Measurements from ENCODE around the gene VPS52.

VPS52 gene

DNA sequence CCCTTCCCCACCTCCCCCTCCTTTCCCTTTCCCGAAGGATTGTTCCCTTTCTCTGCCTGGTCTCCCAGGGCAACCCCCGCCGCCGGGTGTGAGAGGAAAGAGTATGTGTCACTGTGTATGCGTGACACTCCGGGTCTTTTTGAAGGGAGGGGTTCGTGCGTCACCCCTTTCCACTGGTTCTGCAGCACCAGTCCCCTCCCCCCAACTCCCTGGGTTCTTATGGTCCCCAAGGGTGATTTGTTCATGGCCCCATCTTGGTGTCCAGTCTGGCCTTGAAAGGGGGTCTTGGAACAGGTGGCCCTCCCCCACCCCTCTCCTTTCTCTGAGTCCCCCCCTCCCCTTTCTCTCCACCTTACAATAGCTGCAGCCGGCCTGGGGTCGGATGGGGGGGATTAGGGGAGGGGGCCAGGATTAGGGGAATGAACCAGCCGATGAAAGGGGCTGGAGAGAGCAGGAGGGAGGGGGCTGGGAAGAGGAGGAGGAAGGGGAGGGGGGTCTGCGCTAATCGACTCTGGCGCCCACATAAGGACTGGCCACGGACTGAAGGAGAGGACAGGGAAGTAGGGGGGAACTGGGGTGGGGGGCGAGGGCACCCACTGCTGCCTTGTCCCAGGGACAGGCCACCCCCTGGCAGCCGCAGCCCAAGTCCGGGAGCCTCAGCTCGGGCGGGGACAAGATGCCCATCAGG is 64.7 kb downstream of the VPS52 start:
- TF ChIP-seq, protein P1, sequence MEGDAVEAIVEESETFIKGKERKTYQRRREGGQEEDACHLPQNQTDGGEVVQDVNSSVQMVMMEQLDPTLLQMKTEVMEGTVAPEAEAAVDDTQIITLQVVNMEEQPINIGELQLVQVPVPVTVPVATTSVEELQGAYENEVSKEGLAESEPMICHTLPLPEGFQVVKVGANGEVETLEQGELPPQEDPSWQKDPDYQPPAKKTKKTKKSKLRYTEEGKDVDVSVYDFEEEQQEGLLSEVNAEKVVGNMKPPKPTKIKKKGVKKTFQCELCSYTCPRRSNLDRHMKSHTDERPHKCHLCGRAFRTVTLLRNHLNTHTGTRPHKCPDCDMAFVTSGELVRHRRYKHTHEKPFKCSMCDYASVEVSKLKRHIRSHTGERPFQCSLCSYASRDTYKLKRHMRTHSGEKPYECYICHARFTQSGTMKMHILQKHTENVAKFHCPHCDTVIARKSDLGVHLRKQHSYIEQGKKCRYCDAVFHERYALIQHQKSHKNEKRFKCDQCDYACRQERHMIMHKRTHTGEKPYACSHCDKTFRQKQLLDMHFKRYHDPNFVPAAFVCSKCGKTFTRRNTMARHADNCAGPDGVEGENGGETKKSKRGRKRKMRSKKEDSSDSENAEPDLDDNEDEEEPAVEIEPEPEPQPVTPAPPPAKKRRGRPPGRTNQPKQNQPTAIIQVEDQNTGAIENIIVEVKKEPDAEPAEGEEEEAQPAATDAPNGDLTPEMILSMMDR (IDR thresholded peaks at IDR 0.05; ENCODE audit: low read depth, low read length) = no peak
- peak in 1 of 2 donors; percentile 60 for DNase-seq (ENCODE audit: low read depth in 2 of 2)
- H3K4me3 ChIP-seq (replicated peaks in 1 of 2; ENCODE audit: low read depth in 2 of 2, low read length in 2 of 2) = peak overlapping the region; percentile 83 to 89

DNA sequence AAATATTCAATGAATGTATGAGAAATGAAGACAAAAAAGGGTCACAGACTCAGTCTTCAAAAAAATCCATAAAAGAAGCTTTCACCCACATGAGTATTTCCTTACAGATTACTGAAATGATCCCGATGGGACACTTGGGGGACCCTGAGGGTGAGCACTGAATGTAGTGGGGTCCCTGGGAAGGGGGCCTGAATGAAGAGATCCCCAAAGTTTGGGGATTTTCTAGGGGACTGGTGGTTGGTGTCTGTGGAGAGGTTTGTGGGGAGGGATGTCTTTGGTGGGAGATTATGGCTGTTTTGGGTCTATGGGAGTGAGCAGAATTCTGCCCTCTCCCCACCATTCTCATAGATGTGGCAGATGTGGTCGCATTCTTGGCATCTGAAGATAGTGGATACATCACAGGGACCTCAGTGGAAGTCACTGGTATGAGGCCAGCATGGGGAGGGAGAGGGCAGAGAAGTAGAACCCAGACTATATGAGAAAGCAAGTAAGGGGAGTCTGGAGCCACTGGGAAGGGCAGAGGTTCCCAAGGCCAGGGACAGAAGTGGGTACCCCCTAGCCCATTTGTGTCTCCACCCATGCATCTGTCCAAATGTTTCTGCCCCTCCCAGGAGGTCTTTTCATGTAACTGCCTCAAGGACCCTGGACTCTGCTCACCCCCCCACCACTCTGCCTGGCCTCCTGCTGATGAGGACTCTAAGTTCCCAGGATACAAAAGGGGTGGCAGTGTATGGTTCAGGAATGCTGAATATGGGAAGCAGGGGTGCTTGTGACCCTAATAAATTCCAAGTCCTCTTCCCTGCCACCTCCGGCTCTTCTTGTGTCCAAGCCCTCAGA is 65.4 kb downstream of the VPS52 start:
- H3K4me3 ChIP-seq (replicated peaks in 1 of 2; ENCODE audit: low read depth in 2 of 2, low read length in 2 of 2) = no peak overlapping the region
- no peak for DNase-seq (ENCODE audit: low read depth in 2 of 2)
- TF ChIP-seq, protein P1 (IDR thresholded peaks at IDR 0.05; ENCODE audit: low read depth, low read length) = no peak

DNA sequence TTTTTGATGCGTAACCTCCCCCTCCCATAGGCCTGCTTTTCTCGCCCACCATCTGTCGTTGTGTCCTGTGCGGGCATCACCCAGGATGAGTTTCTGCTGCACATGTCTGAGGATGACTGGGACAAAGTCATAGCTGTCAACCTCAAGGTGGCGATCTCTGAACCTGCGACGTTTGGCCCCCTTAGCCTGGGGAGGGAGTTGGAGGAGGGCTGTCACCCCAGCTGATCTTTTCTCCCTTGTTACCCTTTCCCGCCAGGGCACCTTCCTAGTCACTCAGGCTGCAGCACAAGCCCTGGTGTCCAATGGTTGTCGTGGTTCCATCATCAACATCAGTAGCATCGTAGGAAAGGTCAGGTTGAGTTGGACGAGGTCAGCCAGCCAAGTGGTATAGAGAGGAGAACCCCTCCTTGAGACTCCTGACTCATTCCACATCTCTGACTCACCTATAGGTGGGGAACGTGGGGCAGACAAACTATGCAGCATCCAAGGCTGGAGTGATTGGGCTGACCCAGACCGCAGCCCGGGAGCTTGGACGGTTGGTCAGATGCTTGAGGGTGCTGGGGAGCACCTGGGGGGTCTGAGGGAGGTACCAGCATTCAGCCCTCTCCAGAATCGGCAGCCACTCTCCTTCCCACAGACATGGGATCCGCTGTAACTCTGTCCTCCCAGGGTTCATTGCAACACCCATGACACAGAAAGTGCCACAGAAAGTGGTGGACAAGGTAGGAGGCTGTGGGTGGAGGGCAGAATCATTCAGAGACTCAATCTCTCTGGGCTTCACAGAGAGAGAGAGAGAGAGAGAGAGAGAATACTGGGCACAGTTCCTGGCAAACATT is 66.3 kb downstream of the VPS52 start:
- TF ChIP-seq, protein P1 (IDR thresholded peaks at IDR 0.05; ENCODE audit: low read depth, low read length) = no peak
- H3K4me3 ChIP-seq (replicated peaks in 1 of 2; ENCODE audit: low read depth in 2 of 2, low read length in 2 of 2) = peak overlapping the region; percentile 65 to 79
- peak in 1 of 2 donors; percentile 71 for DNase-seq (ENCODE audit: low read depth in 2 of 2)

DNA sequence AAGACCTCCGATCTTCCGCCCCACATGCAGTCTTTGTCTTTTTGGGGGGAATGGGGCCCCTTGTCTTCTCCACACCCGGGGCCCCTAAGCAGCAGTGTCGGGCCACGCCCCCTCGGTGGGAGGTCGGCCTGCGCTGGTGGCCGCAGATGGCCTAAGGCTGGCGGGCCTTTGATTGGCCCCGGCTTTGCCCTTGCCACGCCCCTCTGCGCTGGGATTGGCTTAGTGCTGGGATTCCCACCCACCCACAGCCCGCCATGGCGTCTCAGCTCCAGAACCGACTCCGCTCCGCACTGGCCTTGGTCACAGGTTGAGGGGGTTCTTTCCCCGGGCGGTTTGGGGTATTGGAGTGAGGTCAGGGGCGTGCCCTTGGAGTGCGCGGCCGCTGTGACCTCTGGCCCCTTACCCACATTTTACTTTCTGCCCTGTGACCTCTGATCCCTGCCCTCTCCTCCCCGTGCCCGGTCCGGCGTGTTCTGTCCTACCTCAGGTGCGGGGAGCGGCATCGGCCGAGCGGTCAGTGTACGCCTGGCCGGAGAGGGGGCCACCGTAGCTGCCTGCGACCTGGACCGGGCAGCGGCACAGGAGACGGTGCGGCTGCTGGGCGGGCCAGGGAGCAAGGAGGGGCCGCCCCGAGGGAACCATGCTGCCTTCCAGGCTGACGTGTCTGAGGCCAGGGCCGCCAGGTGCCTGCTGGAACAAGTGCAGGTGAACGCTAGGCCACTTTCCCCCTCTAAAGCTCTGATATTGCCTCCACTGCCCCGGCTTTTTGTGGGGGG is 67.1 kb downstream of the VPS52 start, which contains the start of gene HSD17B8:
Gene HSD17B8, plus strand, starts transcription at position 241 of the 776 bp plus-strand sequence. Its CDS starts 14 bp downstream, at position 255.
- peak within 1 kb of the TSS; percentile 65 to 79 for H3K4me3 ChIP-seq (replicated peaks in 1 of 2; ENCODE audit: low read depth in 2 of 2, low read length in 2 of 2)
- peak; percentile 87 to 92 for DNase-seq (ENCODE audit: low read depth in 2 of 2)
- TF ChIP-seq, protein P1 (IDR thresholded peaks at IDR 0.05; ENCODE audit: low read depth, low read length) = no peak

DNA sequence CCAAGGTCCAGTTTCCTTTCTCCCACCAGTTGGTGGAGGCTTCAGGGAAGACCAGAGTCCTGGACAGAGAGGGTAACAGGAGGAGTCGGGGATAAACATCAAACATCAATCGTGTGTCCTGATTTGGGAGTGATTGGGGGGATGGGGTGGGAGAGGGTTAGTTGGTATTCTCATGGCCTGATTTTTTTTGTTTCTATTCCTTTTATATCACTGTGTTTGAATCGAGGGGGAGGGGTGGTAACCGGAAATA is 67.6 kb downstream of the VPS52 start:
- DNase-seq (ENCODE audit: low read depth in 2 of 2) = no peak
- no peak overlapping the region for H3K4me3 ChIP-seq (replicated peaks in 1 of 2; ENCODE audit: low read depth in 2 of 2, low read length in 2 of 2)
- TF ChIP-seq, protein P1 (IDR thresholded peaks at IDR 0.05; ENCODE audit: low read depth, low read length) = no peak

All from cardiac fibroblast (primary cell).